ENCODE measurements around the gene ADGRG6. TPM values are rescaled to one million over a fixed set of nuclear protein-coding genes. Genes with fewer than 3 reads are reported as not detected.

The ADGRG6 gene
- total RNA-seq, 4 donors from 2014 or later: 1.5 to 6.0 (median 3.2) TPM

GRCh38 chr6:142292166-142292924 is 9.5 kb upstream of the ADGRG6 start:
- in situ Hi-C loops (cut with MboI; ENCODE audit: low sequenced_read_pairs in 4 of 4): no loop called here
- ATAC-seq: no peak

GRCh38 chr6:142293121-142293520 is 8.7 kb upstream of the ADGRG6 start:
- H3K9me3 ChIP-seq: no peaks in the 10 kb centered on the region
- no peak overlapping the region for H3K4me3 ChIP-seq
- H3K27ac ChIP-seq: no peak overlapping the region
- no peak for ATAC-seq
- TF ChIP-seq POLR2A (IDR thresholded peaks at IDR 0.05): no peak
- no peak for TF ChIP-seq CTCF (IDR thresholded peaks at IDR 0.05 in 4 of 5, conservative IDR thresholded peaks at IDR 0.05 in 1 of 5)
- no peaks in the 10 kb centered on the region for H3K36me3 ChIP-seq
- DNase-seq: no peak
- no peaks in the 10 kb centered on the region for H3K4me1 ChIP-seq
- intact Hi-C loops (cut with DNase I; ENCODE audit: low total_unique reads) (no loop called here), in situ Hi-C loops (cut with MboI; ENCODE audit: low sequenced_read_pairs in 4 of 4) (no loop called here)
- H3K27me3 ChIP-seq: no peaks in the 10 kb centered on the region

More at GRCh38 chr6:142292166-142292924, 9.5 kb upstream of the ADGRG6 start:
- no peaks in the 10 kb centered on the region for H3K4me1 ChIP-seq
- H3K36me3 ChIP-seq: no peaks in the 10 kb centered on the region
- H3K27ac ChIP-seq: no peak overlapping the region
- TF ChIP-seq POLR2A (IDR thresholded peaks at IDR 0.05) (no peak), CTCF (IDR thresholded peaks at IDR 0.05 in 4 of 5, conservative IDR thresholded peaks at IDR 0.05 in 1 of 5) (no peak)
- H3K9me3 ChIP-seq: no peaks in the 10 kb centered on the region
- DNase-seq: no peak
- no peaks in the 10 kb centered on the region for H3K27me3 ChIP-seq
- H3K4me3 ChIP-seq: no peak overlapping the region
- intact Hi-C loops (cut with DNase I; ENCODE audit: low total_unique reads): no loop called here

- ATAC-seq: no peak
- in situ Hi-C loops (cut with MboI; ENCODE audit: low sequenced_read_pairs in 4 of 4): no loop called here
Observed at GRCh38 chr6:142294679-142295078, 7.1 kb upstream of the ADGRG6 start.

GRCh38 chr6:142296975-142297604 is 4.7 kb upstream of the ADGRG6 start:
- H3K4me3 ChIP-seq: no peak overlapping the region
- TF ChIP-seq POLR2A (IDR thresholded peaks at IDR 0.05) (no peak), CTCF (IDR thresholded peaks at IDR 0.05 in 4 of 5, conservative IDR thresholded peaks at IDR 0.05 in 1 of 5) (no peak)
- ATAC-seq: no peak
- no peaks in the 10 kb centered on the region for H3K36me3 ChIP-seq
- no peak overlapping the region for H3K27ac ChIP-seq
- no peak for DNase-seq
- in situ Hi-C loops (cut with MboI; ENCODE audit: low sequenced_read_pairs in 4 of 4): no loop called here
- intact Hi-C loops (cut with DNase I; ENCODE audit: low total_unique reads): no loop called here
- no peaks in the 10 kb centered on the region for H3K9me3 ChIP-seq
- no peaks in the 10 kb centered on the region for H3K4me1 ChIP-seq
- peaks cover 0 to 12% (median 12%) of the 10 kb centered on the region in 3 donors for H3K27me3 ChIP-seq

More at GRCh38 chr6:142294679-142295078, 7.1 kb upstream of the ADGRG6 start:
- TF ChIP-seq CTCF (IDR thresholded peaks at IDR 0.05 in 4 of 5, conservative IDR thresholded peaks at IDR 0.05 in 1 of 5) (no peak), POLR2A (IDR thresholded peaks at IDR 0.05) (no peak)
- Histone ChIP-seq H3K4me3 (no peak overlapping the region), H3K27me3 (peaks cover 0 to 2% (median 0%) of the 10 kb centered on the region in 3 donors), H3K36me3 (no peaks in the 10 kb centered on the region), H3K9me3 (no peaks in the 10 kb centered on the region), H3K27ac (no peak overlapping the region), H3K4me1 (no peaks in the 10 kb centered on the region)
- intact Hi-C loops (cut with DNase I; ENCODE audit: low total_unique reads): no loop called here
- DNase-seq: no peak
